ENCODE results near the gene CXCL16. TPM values are rescaled to one million over a fixed set of nuclear protein-coding genes. Genes with fewer than 3 reads are reported as not detected.

Gene CXCL16
- total and polyA plus RNA-seq, 10 of the 15 experiments (the other 5 are each of a cell fraction or from before 2014, with no cell fraction given) = 0.15 to 2.2 (median 0.65) TPM

- TF ChIP-seq HSF1 (IDR thresholded peaks at IDR 0.05; ENCODE audit: low read depth, low read length) (no peak), SKIL (IDR thresholded peaks at IDR 0.05; ENCODE audit: low read depth, poor library complexity, severe bottlenecking) (no peak)
Observed at GRCh38 chr17:4769628-4770027, 29.9 kb upstream of the CXCL16 start (continued).

- in situ Hi-C loops (cut with MboI) (no loop called here), intact Hi-C loops (cut with micrococcal nuclease; ENCODE audit: unreplicated experiment) (no loop called here)
- SMC1A ChIA-PET (ENCODE audit: uncharacterized antibody, unreplicated experiment) = no interaction called here
- no peaks in the 10 kb centered on the region for H3K27me3 ChIP-seq (replicated peaks in 1 of 2; ENCODE audit: control insufficient read depth in 2 of 2, insufficient read depth in 2 of 2, low read length in 1 of 2)
- H3K9me3 ChIP-seq (replicated peaks; ENCODE audit: control insufficient read depth, insufficient read depth, low read length) = no peaks in the 10 kb centered on the region
- no peak overlapping the region for H3K4me3 ChIP-seq
- POLR2A ChIA-PET = no interaction called here
- ATAC-seq (no peak), DNase-seq (ENCODE audit: low read depth, low spot score) (no peak), FAIRE-seq (no peak)
- H3K4me1 ChIP-seq (ENCODE audit: control insufficient read depth, insufficient read depth, low read length) = peaks cover 3% of the 10 kb centered on the region; the same call in 1 of the 2 replicates
- H2AFZ ChIP-seq (ENCODE audit: control insufficient read depth, low read depth, low read length) = no peak overlapping the region
- no peak overlapping the region for H3K4me2 ChIP-seq (ENCODE audit: control insufficient read depth, insufficient read depth)
- no peaks in the 10 kb centered on the region for H3K36me3 ChIP-seq (ENCODE audit: control insufficient read depth in 2 of 2, insufficient read depth in 2 of 2, low read length in 1 of 2)
- H3K27ac ChIP-seq (ENCODE audit: control insufficient read depth, insufficient read depth) = no peak overlapping the region
- RAD21 ChIA-PET (ENCODE audit: unreplicated experiment) = no interaction called here
- H3K9ac ChIP-seq (ENCODE audit: control insufficient read depth, insufficient read depth, low read length) = no peak overlapping the region
- CTCF ChIA-PET = no interaction called here
- BruUV-seq (replicated peaks) = no TSS peak
- 44% methylated on average over 6 of the region's 6 CpGs for WGBS (ENCODE audit: insufficient coverage, insufficient replicate concordance, low lambda C conversion rate, missing lambda C conversion rate)
- no peaks in the 10 kb centered on the region for H4K20me1 ChIP-seq (ENCODE audit: control insufficient read depth, insufficient read depth)
- H3K79me2 ChIP-seq (ENCODE audit: control insufficient read depth, insufficient read depth, low read length) = no peaks in the 10 kb centered on the region
- TF ChIP-seq EZH2 (IDR thresholded peaks at IDR 0.05; ENCODE audit: borderline replicate concordance, control insufficient read depth, low read depth, low read length) (no peak), FOXM1 (IDR thresholded peaks at IDR 0.05; ENCODE audit: low read depth, low read length) (no peak), CHD2 (IDR thresholded peaks at IDR 0.05; ENCODE audit: borderline replicate concordance, low read depth, low read length) (no peak), PAX8 (IDR thresholded peaks at IDR 0.05) (no peak), ESRRA (IDR thresholded peaks at IDR 0.05; ENCODE audit: low read length) (no peak), TCF3 (IDR thresholded peaks at IDR 0.05; ENCODE audit: borderline replicate concordance, insufficient read depth, low read depth, low read length) (no peak), STAT3 (IDR thresholded peaks at IDR 0.05; ENCODE audit: low read depth, low read length) (no peak), MEF2B (IDR thresholded peaks at IDR 0.05; ENCODE audit: partially characterized antibody, poor library complexity, severe bottlenecking) (no peak), YBX1 (IDR thresholded peaks at IDR 0.05) (no peak), CHD4 (IDR thresholded peaks at IDR 0.05) (no peak), HDAC2 (IDR thresholded peaks at IDR 0.05) (no peak), ATF7 (IDR thresholded peaks at IDR 0.05; ENCODE audit: low read depth) (no peak), NKRF (conservative IDR thresholded peaks at IDR 0.05) (no peak), E2F8 (IDR thresholded peaks at IDR 0.05; ENCODE audit: low read depth, partially characterized antibody) (no peak)
Observed at GRCh38 chr17:4768298-4768697, 28.6 kb upstream of the CXCL16 start.

Data from GM12878 (cell line).